ENCODE data around the gene RNLS. TPM values are rescaled to one million over a fixed set of nuclear protein-coding genes. Genes with fewer than 3 reads are reported as not detected.

The RNLS gene
- total RNA-seq, 1 donor from 2014 or later, result 3.7 TPM

GRCh38 chr10:88241501-88241900, 341.6 kb downstream of the RNLS start:
- intact Hi-C loops (cut with DNase I), result no loop called here
- peaks cover 33% of the 10 kb centered on the region for H3K4me1 ChIP-seq

GRCh38 chr10:88239212-88239611, 343.9 kb downstream of the RNLS start:
- H3K4me1 ChIP-seq, result peaks cover 30% of the 10 kb centered on the region
- H3K36me3 ChIP-seq, result no peaks in the 10 kb centered on the region
- no peaks in the 10 kb centered on the region for H3K9me3 ChIP-seq
- no peak overlapping the region for H3K4me3 ChIP-seq
- TF ChIP-seq CTCF (IDR thresholded peaks at IDR 0.05), result no peak
- no peak for DNase-seq
- peak overlapping the region; percentile 26 for H3K27ac ChIP-seq
- intact Hi-C loops (cut with DNase I), result no loop called here
- H3K27me3 ChIP-seq, result no peaks in the 10 kb centered on the region
- ATAC-seq, result no peak

More at GRCh38 chr10:88241501-88241900, 341.6 kb downstream of the RNLS start:
- ATAC-seq (no peak), DNase-seq (no peak)
- H3K27me3 ChIP-seq, result no peaks in the 10 kb centered on the region
- no peak overlapping the region for H3K4me3 ChIP-seq
- no peak overlapping the region for H3K27ac ChIP-seq
- no peak for TF ChIP-seq CTCF (IDR thresholded peaks at IDR 0.05)
- no peaks in the 10 kb centered on the region for H3K9me3 ChIP-seq
- no peaks in the 10 kb centered on the region for H3K36me3 ChIP-seq

GRCh38 chr10:88238615-88238914, 344.6 kb downstream of the RNLS start:
- peaks cover 26% of the 10 kb centered on the region for H3K4me1 ChIP-seq
- intact Hi-C loops (cut with DNase I), result no loop called here
- no peak overlapping the region for H3K4me3 ChIP-seq
- H3K9me3 ChIP-seq, result no peaks in the 10 kb centered on the region
- ATAC-seq (no peak), DNase-seq (no peak)
- peak overlapping the region; percentile 26 for H3K27ac ChIP-seq
- no peaks in the 10 kb centered on the region for H3K27me3 ChIP-seq
- no peak for TF ChIP-seq CTCF (IDR thresholded peaks at IDR 0.05)
- no peaks in the 10 kb centered on the region for H3K36me3 ChIP-seq

- H3K36me3 ChIP-seq, result no peaks in the 10 kb centered on the region
- DNase-seq (no peak), ATAC-seq (no peak)
- H3K4me1 ChIP-seq, result peaks cover 21% of the 10 kb centered on the region
- no peaks in the 10 kb centered on the region for H3K27me3 ChIP-seq
- no peaks in the 10 kb centered on the region for H3K9me3 ChIP-seq
- no peak for TF ChIP-seq CTCF (IDR thresholded peaks at IDR 0.05)
- peak overlapping the region; percentile 26 for H3K27ac ChIP-seq
- no peak overlapping the region for H3K4me3 ChIP-seq
- intact Hi-C loops (cut with DNase I), result no loop called here
Observed at GRCh38 chr10:88237896-88238614, 345.1 kb downstream of the RNLS start.

GRCh38 chr10:88236121-88236743, 346.9 kb downstream of the RNLS start:
- Histone ChIP-seq H3K9me3 (no peaks in the 10 kb centered on the region), H3K4me1 (peaks cover 18% of the 10 kb centered on the region), H3K27ac (no peak overlapping the region), H3K4me3 (no peak overlapping the region), H3K36me3 (no peaks in the 10 kb centered on the region), H3K27me3 (no peaks in the 10 kb centered on the region)
- no peak for DNase-seq
- ATAC-seq, result peak; percentile 67
- intact Hi-C loops (cut with DNase I), result no loop called here
- TF ChIP-seq CTCF (IDR thresholded peaks at IDR 0.05), result no peak
